Spleen (tissue), 7 donors: Measurements from ENCODE around the gene IL31RA.

Experiments used
- CTCF ChIP-seq, 11 experiments: fragments of 200-600 bp in 7 of 11; fragments of 450-650 bp in 4 of 11; sonication (generic) in 4 of 11; IDR thresholded peaks in 8 of 11; conservative IDR thresholded peaks in 3 of 11; 1 replicate in 7 of 11; 2 replicates in 4 of 11; pipeline versions ENCODE4 v1.4.0 to v1.8.0; 2016 to 2021; ENCODE audit warnings: antibody characterized with exemption in 11 of 11, inconsistent platforms in 4 of 11, mild to moderate bottlenecking in 1 of 11
- POLR2A ChIP-seq, 3 donors: fragments of 450-650 bp; IDR thresholded peaks; one replicate each; pipeline ENCODE4 v1.5.1; 2017; ENCODE audit warnings: antibody characterized with exemption in 3 of 3, mild to moderate bottlenecking in 1 of 3
- POLR2AphosphoS5 ChIP-seq, 3 donors: sonication (generic); formaldehyde crosslinking; IDR thresholded peaks; one replicate each; pipeline ENCODE4 v1.5.1; 2017; ENCODE audit warnings: antibody characterized with exemption in 3 of 3
- donor health status: DM: no; HTN: no; CAD: no; lungs with moderate emphysema.
- donor health status: DM: no; HTN: no; CAD: no.
- donor health status: DM: no; HTN: no; CAD: no.

GRCh38 chr5:55935371-55935770, 84.2 kb downstream of the IL31RA start:
- TF ChIP-seq POLR2A (IDR thresholded peaks at IDR 0.05) (no peak), POLR2AphosphoS5 (IDR thresholded peaks at IDR 0.05) (no peak), CTCF (IDR thresholded peaks at IDR 0.05 in 8 of 11, conservative IDR thresholded peaks at IDR 0.05 in 3 of 11) (no peak)
